Transverse colon (tissue), 4 donors: ENCODE measurements around the gene SLC43A3.

Experiments
- EP300 ChIP-seq: sonication (generic); formaldehyde crosslinking; IDR thresholded peaks from one replicate; pipeline ENCODE4 v1.6.1; 2017; ENCODE audit warnings: antibody characterized with exemption, low read depth
- POLR2A ChIP-seq: fragments of 450-650 bp; IDR thresholded peaks from one replicate; pipeline ENCODE4 v1.6.1; 2016; ENCODE audit warnings: antibody characterized with exemption, mild to moderate bottlenecking, moderate library complexity
- POLR2AphosphoS5 ChIP-seq, 3 donors: sonication (generic); formaldehyde crosslinking; IDR thresholded peaks; one replicate each; pipeline ENCODE4 v1.6.1; 2016; ENCODE audit warnings: antibody characterized with exemption in 3 of 3
- TF ChIP-seq, protein P1 (sequence below), 5 experiments: fragments of 200-600 bp in 3 of 5; fragments of 450-650 bp in 2 of 5; sonication (generic) in 3 of 5; IDR thresholded peaks; 1 replicate in 2 of 5; 2 replicates in 3 of 5; pipeline ENCODE4 v1.5.1; 2016 to 2017; ENCODE audit warnings: antibody characterized with exemption in 5 of 5, inconsistent platforms in 3 of 5, mild to moderate bottlenecking in 2 of 5, moderate library complexity in 1 of 5

DNA sequence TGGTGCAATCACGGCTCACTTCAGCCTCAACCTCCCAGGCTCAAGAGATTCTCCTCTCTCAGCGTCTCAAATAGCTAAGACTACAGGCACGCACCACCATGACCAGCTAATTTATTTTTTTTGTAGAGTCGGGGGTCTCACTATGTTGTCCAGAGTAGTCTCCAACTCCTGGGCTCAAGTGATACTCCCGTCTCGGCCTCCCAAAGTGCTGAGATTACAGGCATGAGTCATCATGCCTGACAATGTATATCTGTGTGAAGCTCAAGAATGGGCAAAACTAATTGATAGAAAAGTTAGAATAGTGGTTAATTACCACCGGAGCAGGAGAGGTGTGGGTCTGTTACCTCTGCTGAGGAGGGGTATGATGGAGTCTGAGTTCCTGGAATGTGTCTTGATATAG lies 9.1 kb upstream of the SLC43A3 start:
- TF ChIP-seq POLR2AphosphoS5 (IDR thresholded peaks at IDR 0.05) = no peak
- TF ChIP-seq, protein P1, sequence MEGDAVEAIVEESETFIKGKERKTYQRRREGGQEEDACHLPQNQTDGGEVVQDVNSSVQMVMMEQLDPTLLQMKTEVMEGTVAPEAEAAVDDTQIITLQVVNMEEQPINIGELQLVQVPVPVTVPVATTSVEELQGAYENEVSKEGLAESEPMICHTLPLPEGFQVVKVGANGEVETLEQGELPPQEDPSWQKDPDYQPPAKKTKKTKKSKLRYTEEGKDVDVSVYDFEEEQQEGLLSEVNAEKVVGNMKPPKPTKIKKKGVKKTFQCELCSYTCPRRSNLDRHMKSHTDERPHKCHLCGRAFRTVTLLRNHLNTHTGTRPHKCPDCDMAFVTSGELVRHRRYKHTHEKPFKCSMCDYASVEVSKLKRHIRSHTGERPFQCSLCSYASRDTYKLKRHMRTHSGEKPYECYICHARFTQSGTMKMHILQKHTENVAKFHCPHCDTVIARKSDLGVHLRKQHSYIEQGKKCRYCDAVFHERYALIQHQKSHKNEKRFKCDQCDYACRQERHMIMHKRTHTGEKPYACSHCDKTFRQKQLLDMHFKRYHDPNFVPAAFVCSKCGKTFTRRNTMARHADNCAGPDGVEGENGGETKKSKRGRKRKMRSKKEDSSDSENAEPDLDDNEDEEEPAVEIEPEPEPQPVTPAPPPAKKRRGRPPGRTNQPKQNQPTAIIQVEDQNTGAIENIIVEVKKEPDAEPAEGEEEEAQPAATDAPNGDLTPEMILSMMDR (IDR thresholded peaks at IDR 0.05) = no peak
- TF ChIP-seq POLR2A = no peak
- TF ChIP-seq EP300 = no peak
